Esophagus muscularis mucosa (tissue), 4 donors: ENCODE data around the gene TEX50.

Experiments used
- EP300 ChIP-seq: sonication (generic); formaldehyde crosslinking; IDR thresholded peaks from one replicate; pipeline ENCODE4 v1.6.1; 2017; ENCODE audit warnings: antibody characterized with exemption
- POLR2A ChIP-seq: fragments of 450-650 bp; IDR thresholded peaks from one replicate; pipeline ENCODE4 v1.6.1; 2017; ENCODE audit warnings: antibody characterized with exemption, moderate library complexity, mild to moderate bottlenecking, low read depth
- POLR2AphosphoS5 ChIP-seq, 2 donors: sonication (generic); formaldehyde crosslinking; IDR thresholded peaks; one replicate each; pipeline ENCODE4 v1.6.1; 2017; ENCODE audit warnings: antibody characterized with exemption in 2 of 2
- TF ChIP-seq, protein P1 (sequence below), 3 experiments: fragments of 200-600 bp in 2 of 3; fragments of 450-650 bp in 1 of 3; sonication (generic) in 2 of 3; IDR thresholded peaks; one replicate each; pipeline ENCODE4 v1.5.1; 2017 to 2019; ENCODE audit warnings: antibody characterized with exemption in 3 of 3, mild to moderate bottlenecking in 2 of 3, moderate library complexity in 1 of 3

DNA sequence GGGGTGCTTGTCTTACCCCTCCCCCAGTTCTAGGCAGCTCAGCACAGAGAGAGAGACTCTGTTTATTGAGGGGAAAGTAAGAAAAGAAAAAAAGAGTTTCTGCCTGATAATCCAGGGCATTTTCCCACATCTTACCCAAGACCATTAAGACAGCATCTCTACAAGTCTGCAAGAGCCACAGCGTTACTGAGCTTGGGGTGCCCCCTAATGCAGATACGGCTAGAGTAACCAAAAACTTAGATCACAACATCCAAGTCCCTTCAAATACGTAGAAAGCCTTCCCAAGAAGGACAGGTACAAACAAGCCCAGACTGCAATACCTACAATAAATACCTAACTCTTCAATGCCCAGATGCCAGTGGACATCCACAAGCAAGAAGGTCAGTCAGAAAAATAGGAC is 6.2 kb upstream of the TEX50 start:
- TF ChIP-seq, protein P1, sequence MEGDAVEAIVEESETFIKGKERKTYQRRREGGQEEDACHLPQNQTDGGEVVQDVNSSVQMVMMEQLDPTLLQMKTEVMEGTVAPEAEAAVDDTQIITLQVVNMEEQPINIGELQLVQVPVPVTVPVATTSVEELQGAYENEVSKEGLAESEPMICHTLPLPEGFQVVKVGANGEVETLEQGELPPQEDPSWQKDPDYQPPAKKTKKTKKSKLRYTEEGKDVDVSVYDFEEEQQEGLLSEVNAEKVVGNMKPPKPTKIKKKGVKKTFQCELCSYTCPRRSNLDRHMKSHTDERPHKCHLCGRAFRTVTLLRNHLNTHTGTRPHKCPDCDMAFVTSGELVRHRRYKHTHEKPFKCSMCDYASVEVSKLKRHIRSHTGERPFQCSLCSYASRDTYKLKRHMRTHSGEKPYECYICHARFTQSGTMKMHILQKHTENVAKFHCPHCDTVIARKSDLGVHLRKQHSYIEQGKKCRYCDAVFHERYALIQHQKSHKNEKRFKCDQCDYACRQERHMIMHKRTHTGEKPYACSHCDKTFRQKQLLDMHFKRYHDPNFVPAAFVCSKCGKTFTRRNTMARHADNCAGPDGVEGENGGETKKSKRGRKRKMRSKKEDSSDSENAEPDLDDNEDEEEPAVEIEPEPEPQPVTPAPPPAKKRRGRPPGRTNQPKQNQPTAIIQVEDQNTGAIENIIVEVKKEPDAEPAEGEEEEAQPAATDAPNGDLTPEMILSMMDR (IDR thresholded peaks at IDR 0.05) = no peak
- TF ChIP-seq POLR2A (no peak), POLR2AphosphoS5 (IDR thresholded peaks at IDR 0.05) (no peak), EP300 (no peak)
